Activated CD8-positive, alpha-beta T cell treated with anti-CD3 and anti-CD28 coated beads for 36 hours (primary cell): ENCODE data around the gene PPCDC. TPM values are rescaled to one million over a fixed set of nuclear protein-coding genes. Genes with fewer than 3 reads are reported as not detected.

Source experiments
- ATAC-seq: fragments of 200-7000 bp; cut with Tn5 transposase; one replicate; pipeline ENCODE4 v1.10.0; 2021; ENCODE audit warnings: mild to moderate bottlenecking, moderate library complexity
- CTCF ChIA-PET: fragments of 350-600 bp; sonication (Branson Sonifier 250); formaldehyde crosslinking; loops from one replicate; lab custom pipeline; 2021; ENCODE audit warnings: antibody characterized with exemption; lab: Charles Lee
- POLR2A ChIA-PET: fragments of 350-600 bp; sonication (Branson Sonifier 250); formaldehyde crosslinking; loops from one replicate; lab custom pipeline; 2021; ENCODE audit warnings: antibody characterized with exemption; lab: Charles Lee
- DNase-seq: peaks from one replicate; pipeline ENCODE4 v3.0.0-alpha.2; 2020
- H3K27ac Mint-ChIP-seq: one replicate; pipeline ENCODE4 v1.8.0; 2021; ENCODE audit warnings: mild to moderate bottlenecking, mixed read lengths
- H3K27me3 Mint-ChIP-seq: one replicate; pipeline ENCODE4 v1.8.0; 2021; ENCODE audit warnings: mixed read lengths
- H3K36me3 Mint-ChIP-seq: one replicate; pipeline ENCODE4 v1.8.0; 2021; ENCODE audit warnings: low read depth, mixed read lengths
- H3K4me1 Mint-ChIP-seq: one replicate; pipeline ENCODE4 v1.8.0; 2021; ENCODE audit warnings: low read depth, mixed read lengths
- H3K4me3 Mint-ChIP-seq: one replicate; pipeline ENCODE4 v1.8.0; 2021; ENCODE audit warnings: mild to moderate bottlenecking, moderate library complexity, mixed read lengths
- H3K9me3 Mint-ChIP-seq: one replicate; pipeline ENCODE4 v1.8.0; 2021; ENCODE audit warnings: mixed read lengths
- CTCF ChIP-seq: fragments of 200-600 bp; IDR thresholded peaks from one replicate; pipeline ENCODE4 v1.8.0; 2022; ENCODE audit warnings: antibody characterized with exemption, mild to moderate bottlenecking
- intact Hi-C: fragments of 100-400 bp; cut with micrococcal nuclease; formaldehyde crosslinking; loops from one replicate; pipeline ENCODE4 v1.10.0; 2022
- total RNA-seq, 2 experiments: library from RNA; stranded (reverse); gene quantifications; one replicate each; pipeline ENCODE4 v1.2.3, GENCODE V29; 2021

The PPCDC gene
- total RNA-seq, 2 experiments from 2014 or later, result 25.7 to 26.6 TPM

- H3K4me3 Mint-ChIP-seq, result no peak overlapping the region
- no peak for TF ChIP-seq CTCF
- no peak for ATAC-seq
- ChIA-PET CTCF (no interaction called here), POLR2A (no interaction called here)
- no peaks in the 10 kb centered on the region for H3K4me1 Mint-ChIP-seq
- peaks cover 2% of the 10 kb centered on the region for H3K27me3 Mint-ChIP-seq
- no peaks in the 10 kb centered on the region for H3K36me3 Mint-ChIP-seq
- no peaks in the 10 kb centered on the region for H3K9me3 Mint-ChIP-seq
- no peak for DNase-seq
- intact Hi-C loops, result no loop called here
- no peak overlapping the region for H3K27ac Mint-ChIP-seq
These were observed 14.6 kb upstream of the PPCDC start for GRCh38 chr15:75008629-75009326.

- POLR2A ChIA-PET, result no interaction called here
- ATAC-seq, result no peak
These were observed 7.0 kb upstream of the PPCDC start for GRCh38 chr15:75016431-75016830.

GRCh38 chr15:75019916-75020315 lies 3.5 kb upstream of the PPCDC start:
- Mint-ChIP-seq H3K4me3 (no peak overlapping the region), H3K36me3 (peaks cover 4% of the 10 kb centered on the region)

More at GRCh38 chr15:75016431-75016830, 7.0 kb upstream of the PPCDC start:
- no peaks in the 10 kb centered on the region for H3K27me3 Mint-ChIP-seq
- CTCF ChIA-PET, result no interaction called here
- H3K9me3 Mint-ChIP-seq, result no peaks in the 10 kb centered on the region
- TF ChIP-seq CTCF, result no peak
- no peaks in the 10 kb centered on the region for H3K4me1 Mint-ChIP-seq
- H3K27ac Mint-ChIP-seq, result no peak overlapping the region
- DNase-seq, result no peak
- no peaks in the 10 kb centered on the region for H3K36me3 Mint-ChIP-seq
- intact Hi-C loops, result no loop called here
- H3K4me3 Mint-ChIP-seq, result no peak overlapping the region

GRCh38 chr15:75021341-75021740 lies 2.0 kb upstream of the PPCDC start:
- H3K4me3 Mint-ChIP-seq, result no peak overlapping the region
- H3K27me3 Mint-ChIP-seq, result no peaks in the 10 kb centered on the region
- intact Hi-C loops, result no loop called here
- H3K27ac Mint-ChIP-seq, result no peak overlapping the region
- peaks cover 9% of the 10 kb centered on the region for H3K4me1 Mint-ChIP-seq
- no peak for ATAC-seq
- POLR2A ChIA-PET, result interaction anchor here (1.0 kb wide), 1 partner anchor 14 kb away, joined by 3 read pairs; no protein-coding TSS in a partner anchor
- no peak for DNase-seq
- TF ChIP-seq CTCF, result no peak
- CTCF ChIA-PET, result interaction anchor here (3.2 kb wide), 1 partner anchor 8 kb away, joined by 9 read pairs; no protein-coding TSS in a partner anchor
- H3K36me3 Mint-ChIP-seq, result peaks cover 8% of the 10 kb centered on the region
- no peaks in the 10 kb centered on the region for H3K9me3 Mint-ChIP-seq

More at GRCh38 chr15:75019916-75020315, 3.5 kb upstream of the PPCDC start:
- no peak for ATAC-seq
- no peaks in the 10 kb centered on the region for H3K9me3 Mint-ChIP-seq
- TF ChIP-seq CTCF, result no peak
- no peaks in the 10 kb centered on the region for H3K27me3 Mint-ChIP-seq
- H3K27ac Mint-ChIP-seq, result no peak overlapping the region
- CTCF ChIA-PET, result interaction anchor here (3.2 kb wide), 1 partner anchor 9 kb away, joined by 9 read pairs; no protein-coding TSS in a partner anchor
- POLR2A ChIA-PET, result no interaction called here
- H3K4me1 Mint-ChIP-seq, result peaks cover 5% of the 10 kb centered on the region
- intact Hi-C loops, result no loop called here
- no peak for DNase-seq

GRCh38 chr15:75022783-75023180 lies 608 bp upstream of the PPCDC start:
- ChIA-PET CTCF (interaction anchor here (0.9 to 8.7 kb wide), 3 partner anchors 72 to 182 kb away, joined by 3 to 89 read pairs (median 25); partner anchors contain the start of gene C15orf39), POLR2A (interaction anchor here (0.6 to 3.1 kb wide), 14 partner anchors 9 to 306 kb away, joined by 3 to 24 read pairs (median 4); partner anchors contain the start of genes C15orf39 and RPP25)
- DNase-seq, result no peak
- H3K9me3 Mint-ChIP-seq, result no peaks in the 10 kb centered on the region
- no peak for ATAC-seq
- H3K36me3 Mint-ChIP-seq, result peaks cover 10% of the 10 kb centered on the region
- H3K27ac Mint-ChIP-seq, result no peak overlapping the region
- intact Hi-C loops, result no loop called here
- H3K27me3 Mint-ChIP-seq, result no peaks in the 10 kb centered on the region
- H3K4me1 Mint-ChIP-seq, result peaks cover 18% of the 10 kb centered on the region
- H3K4me3 Mint-ChIP-seq, result peak overlapping the region; percentile 93
- TF ChIP-seq CTCF, result no peak
